GM19438 (cell line): ENCODE results near the gene ADIRF.
"Not testable (repeated sequence)": the region's sequence is repeated elsewhere in the genome, so short reads cannot be mapped to it uniquely, and the experiment has no call there.

Experiments
- ATAC-seq: cut with Tn5 transposase; IDR thresholded peaks from one replicate; pipeline ENCODE4 v1.9.1; 2021; ENCODE audit warnings: low read depth; ENCODE audit not compliant: unreplicated experiment

ADIRF gene

GRCh38 chr10:86968271-86968993 lies at the start of gene ADIRF:
TSS of gene ADIRF (plus strand) at chr10:86968482. CDS start at chr10:86968545, 63 bp downstream.
- ATAC-seq: no peak

DNA sequence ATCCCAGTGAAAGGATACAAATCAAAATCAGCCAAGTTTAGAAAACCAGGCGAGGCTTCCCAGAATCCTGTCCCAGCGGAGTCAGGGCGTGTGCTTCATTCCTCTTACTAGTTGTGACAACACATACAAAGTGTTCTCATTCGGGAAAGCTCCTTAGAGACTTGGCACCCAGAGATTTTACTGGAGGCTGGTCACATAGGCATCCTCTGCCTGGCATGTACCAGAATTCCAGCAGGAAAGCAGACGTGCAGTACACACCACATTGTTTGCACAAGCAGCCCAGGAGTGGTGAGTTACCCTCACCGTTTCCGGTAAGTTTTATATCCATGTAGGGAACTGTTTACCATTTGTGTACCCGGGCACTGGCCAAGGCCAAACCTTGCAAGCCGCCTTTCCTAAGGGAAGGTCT lies 45.7 kb upstream of the ADIRF start:
- ATAC-seq: no peak

- no peak for ATAC-seq
Observed at GRCh38 chr10:86929468-86930380, 38.6 kb upstream of the ADIRF start.

DNA sequence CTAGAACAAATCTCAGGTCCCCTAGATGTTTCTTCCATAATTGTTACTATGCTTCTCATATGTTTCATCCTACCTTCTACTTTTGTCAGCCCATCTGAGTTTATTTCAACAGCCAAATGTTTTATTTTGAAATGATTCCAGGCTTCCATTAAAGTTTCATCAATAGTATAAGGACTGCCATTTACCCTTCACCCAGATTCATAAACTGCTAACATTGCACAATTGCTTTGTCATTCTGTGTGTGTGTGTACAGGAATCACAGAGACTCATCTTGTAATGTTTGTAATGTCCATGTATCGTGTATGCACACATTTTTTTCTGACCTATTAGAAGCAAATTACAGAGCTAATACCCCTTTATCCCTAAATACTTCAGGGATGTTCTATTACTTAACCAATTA lies 36.4 kb upstream of the ADIRF start:
- no peak for ATAC-seq

DNA sequence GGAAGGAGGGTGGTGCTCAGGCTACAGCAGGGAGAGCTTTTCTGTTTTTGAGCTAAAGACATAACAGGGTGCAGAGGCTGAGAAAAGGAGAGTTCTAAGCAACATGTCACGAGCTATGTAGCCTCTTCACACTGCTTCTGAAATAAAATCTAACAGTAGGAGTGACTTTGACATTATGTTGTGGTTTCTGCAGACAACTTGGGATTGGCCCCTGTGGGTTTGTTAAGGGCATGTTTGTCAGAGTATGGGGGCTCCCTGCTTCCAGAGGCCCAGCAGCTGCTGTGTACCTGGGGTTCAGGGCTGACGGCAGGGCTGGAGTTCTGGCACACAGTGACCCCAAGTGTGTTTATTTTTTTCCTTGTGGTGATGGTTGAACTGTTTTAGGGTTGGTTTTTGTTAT lies 35.6 kb upstream of the ADIRF start:
- no peak for ATAC-seq

DNA sequence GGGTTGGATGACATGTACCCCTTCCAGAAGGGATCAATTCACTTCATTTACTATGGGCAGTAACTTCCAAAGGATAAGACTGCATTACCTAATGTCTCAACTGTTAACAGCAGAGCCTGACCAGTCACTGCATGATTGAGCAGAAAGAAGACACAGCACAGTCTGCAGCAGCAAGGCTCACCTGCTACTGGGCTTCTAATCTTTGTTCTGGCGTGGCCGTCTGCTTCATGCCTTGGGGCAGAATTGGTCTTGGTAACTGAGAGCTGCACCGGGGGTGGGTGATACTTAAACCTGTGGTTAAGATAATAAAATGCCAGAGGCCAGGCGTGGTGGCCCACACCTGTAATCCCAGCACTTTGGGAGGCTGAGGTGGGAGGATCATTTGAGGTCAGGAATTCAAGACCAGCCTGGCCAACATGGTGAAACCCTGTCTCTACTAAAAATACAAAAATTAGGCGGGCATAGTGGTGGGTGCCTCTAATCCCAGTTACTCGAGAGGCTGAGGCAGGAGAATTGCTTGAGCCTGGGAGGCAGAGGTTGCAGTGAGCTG lies 34.0 kb upstream of the ADIRF start:
- not testable (repeated sequence) for ATAC-seq

GRCh38 chr10:86936661-86937501 lies 31.4 kb upstream of the ADIRF start:
- no peak for ATAC-seq

DNA sequence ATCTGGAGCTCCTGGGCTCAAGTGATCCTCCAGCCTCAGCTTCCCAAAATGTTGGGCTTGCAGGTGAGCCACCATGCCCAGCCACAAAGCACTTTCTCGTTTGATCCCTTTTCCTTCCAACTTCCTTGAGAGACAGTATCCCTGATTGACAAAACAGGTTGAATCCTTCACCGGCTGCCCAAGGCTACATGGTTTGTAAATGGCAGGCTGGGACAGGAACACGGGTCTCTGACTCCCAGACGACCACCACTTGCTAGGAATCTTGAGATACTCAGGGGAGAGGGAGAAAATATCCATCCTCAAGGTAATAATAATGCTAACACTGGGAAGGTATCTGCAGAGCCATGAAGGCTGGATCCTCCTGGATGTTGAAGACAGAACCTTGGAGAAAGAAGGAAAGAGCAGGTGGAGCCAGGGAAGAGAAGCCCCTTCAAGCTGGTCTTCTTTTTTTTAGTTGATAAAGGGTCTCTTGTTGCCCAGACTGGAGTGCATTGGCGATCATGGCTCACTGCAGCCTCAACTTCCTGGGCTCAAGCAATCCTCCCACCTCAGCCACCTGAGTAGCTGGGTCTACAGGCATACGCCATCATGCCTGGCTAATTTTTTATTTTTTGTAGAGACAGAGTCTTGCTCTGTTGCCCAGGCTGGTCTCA lies 30.7 kb upstream of the ADIRF start:
- ATAC-seq: no peak

DNA sequence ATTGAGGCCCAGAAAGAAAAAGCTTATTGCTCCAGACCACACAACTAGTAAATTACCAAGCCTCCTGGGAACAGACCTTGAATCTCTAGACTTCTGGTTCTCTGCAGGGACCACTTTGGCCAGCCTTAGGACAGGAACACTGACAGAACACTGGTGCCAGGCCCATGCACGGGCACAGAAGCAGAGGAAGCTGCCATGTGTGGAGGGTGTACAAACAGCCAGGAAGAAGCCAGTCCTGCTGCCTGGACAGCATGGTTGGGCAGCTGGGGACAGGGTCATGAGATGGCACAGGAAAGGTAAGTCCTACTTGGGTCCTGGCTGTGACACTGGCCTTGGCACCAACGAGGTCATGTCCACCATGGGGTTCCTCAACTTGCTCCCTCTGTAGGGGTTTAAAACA lies 30.0 kb upstream of the ADIRF start:
- no peak for ATAC-seq

GRCh38 chr10:86940076-86940475 lies 28.2 kb upstream of the ADIRF start:
- ATAC-seq: not testable (repeated sequence)

- ATAC-seq: no peak
Observed at GRCh38 chr10:86940677-86941076, 27.6 kb upstream of the ADIRF start.

GRCh38 chr10:86941426-86941825 lies 26.9 kb upstream of the ADIRF start:
- no peak for ATAC-seq

DNA sequence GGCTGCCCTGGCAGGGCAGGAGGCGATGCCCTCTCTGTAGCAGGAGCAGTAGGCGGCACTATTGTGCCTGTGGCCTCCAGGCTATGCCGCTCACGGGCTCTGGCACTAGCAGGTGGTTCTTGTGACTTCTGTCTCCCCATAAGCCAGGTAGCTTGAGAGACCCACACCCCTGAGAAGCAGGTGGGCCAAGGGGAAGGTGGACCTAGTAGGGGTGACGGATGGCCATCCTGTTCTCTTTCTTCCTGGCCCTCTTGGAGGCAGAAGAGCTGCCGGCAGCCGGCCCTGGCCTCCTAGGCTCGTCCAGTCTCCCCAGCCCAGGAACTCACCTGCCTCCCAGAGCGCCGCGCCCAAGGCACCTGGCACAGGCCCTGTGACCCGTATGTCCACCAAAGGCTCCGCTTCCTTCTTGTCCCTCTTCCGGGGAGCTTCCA lies 26.3 kb upstream of the ADIRF start:
- ATAC-seq: no peak

GRCh38 chr10:86942441-86943315 lies 25.6 kb upstream of the ADIRF start:
- ATAC-seq: no peak

DNA sequence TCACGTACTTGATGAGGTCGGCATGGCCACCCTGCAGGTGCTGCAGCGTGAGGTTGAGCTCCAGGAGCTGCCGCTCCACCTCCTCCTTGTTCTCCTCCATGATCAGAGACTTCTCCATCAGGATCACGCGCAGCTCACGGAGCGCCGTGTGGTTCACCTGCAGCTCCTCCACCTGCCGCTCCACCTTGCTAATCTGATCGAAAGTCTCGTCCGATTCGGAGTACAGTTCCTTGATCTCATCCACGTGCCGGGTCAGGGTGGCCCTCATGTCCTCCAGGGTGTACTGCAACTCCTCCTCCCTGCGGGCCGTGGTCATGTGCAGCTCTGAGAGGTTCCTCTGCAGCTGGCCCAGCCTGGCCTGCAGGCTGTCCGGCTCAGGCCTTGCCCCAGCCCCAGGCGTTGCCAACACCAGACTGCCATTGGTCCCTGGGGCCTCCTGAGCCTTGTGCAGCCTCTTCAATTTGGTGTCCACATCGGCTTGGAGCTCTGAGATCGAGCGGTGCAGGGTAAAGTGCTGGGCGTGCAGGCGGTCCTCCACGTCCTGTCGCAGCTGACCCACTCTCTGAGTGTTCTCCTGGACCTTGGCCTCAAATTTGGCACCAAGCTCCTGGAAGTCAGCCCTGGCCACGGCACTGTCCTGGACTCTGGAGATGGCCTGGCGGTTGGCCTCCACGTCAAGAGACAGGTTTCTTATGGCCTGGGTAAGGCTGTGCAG lies 24.8 kb upstream of the ADIRF start:
- no peak for ATAC-seq

GRCh38 chr10:86944031-86944419 lies 24.3 kb upstream of the ADIRF start:
- no peak for ATAC-seq

GRCh38 chr10:86944471-86944870 lies 23.8 kb upstream of the ADIRF start:
- ATAC-seq: no peak

GRCh38 chr10:86944907-86945306 lies 23.4 kb upstream of the ADIRF start:
- ATAC-seq: no peak
